GM08714 (cell line): Measurements from ENCODE around the gene FPR2.
"Not testable (repeated sequence)": the region's sequence is repeated elsewhere in the genome, so short reads cannot be mapped to it uniquely, and the experiment has no call there.

Experiments used
- H3K4me3 ChIP-seq: fragments of 200-500 bp; sonication (Bioruptor generic); 2 replicates; pipeline ENCODE4 v1.5.1; 2014; ENCODE audit warnings: mild to moderate bottlenecking, low read length, inconsistent platforms
- ZNF274 ChIP-seq: IDR thresholded peaks from 2 replicates; pipeline ENCODE4 v1.6.1; 2012; ENCODE audit warnings: mild to moderate bottlenecking, low read depth, low read length

The FPR2 gene

DNA sequence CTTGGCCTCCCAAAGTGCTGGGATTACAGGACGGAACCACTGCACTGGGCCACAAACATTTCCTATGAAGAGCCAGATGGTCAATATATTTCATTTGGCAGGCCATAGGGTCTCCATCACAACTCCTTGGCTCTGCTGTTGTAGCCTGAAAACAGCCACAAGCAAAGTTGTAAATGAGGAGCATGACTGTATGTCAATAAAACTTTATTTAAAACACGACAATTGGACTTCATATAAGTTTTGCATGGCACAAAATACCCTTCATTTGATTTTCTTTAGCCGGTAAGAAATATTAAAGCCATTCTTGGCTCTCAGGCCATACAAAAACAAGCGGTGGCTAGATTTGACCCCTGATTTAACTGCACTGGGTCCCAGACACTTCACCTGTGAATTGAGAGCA is 6.2 kb upstream of the FPR2 start:
- TF ChIP-seq ZNF274: no peak
- no peak overlapping the region for H3K4me3 ChIP-seq

DNA sequence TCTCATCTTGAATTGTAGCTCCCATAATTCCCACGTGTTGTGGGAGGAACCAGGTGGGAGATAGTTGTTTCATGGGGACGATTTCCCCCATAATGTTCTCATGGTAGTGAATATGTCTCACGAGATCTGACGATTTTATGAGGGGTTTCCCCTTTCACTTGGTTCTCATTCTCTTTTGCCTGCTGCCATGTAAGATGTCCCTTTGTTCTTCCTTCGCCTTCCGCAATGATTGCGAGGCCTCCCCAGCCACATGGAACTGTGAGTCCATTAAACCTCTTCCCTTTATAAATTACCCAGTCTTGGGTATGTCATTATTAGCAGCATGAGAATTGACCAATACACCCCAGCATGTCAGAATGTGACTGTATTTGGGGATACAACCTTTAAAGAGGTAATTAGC is 5.4 kb upstream of the FPR2 start:
- no peak for TF ChIP-seq ZNF274
- H3K4me3 ChIP-seq: no peak overlapping the region

DNA sequence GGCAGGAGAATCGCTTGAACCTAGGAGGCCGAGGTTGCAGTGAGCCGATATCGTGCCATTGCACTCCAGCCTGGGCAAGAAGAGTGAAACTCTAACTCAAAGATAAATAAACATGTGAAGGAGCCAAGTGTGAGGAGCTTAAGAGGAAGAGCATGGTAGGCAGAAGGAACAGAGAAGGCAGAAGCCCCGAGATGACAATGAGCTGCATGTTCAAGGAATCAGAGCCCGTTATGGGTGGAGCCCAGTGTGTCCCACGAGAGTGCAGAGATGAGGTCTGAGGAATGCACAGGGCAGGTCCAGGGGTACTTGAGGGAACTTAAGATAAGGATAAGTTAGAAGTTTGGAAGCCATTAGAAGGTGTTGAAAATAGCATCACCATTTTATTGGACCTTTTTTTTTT is 716 bp downstream of the FPR2 start:
- TF ChIP-seq ZNF274: no peak
- H3K4me3 ChIP-seq: no peak overlapping the region

DNA sequence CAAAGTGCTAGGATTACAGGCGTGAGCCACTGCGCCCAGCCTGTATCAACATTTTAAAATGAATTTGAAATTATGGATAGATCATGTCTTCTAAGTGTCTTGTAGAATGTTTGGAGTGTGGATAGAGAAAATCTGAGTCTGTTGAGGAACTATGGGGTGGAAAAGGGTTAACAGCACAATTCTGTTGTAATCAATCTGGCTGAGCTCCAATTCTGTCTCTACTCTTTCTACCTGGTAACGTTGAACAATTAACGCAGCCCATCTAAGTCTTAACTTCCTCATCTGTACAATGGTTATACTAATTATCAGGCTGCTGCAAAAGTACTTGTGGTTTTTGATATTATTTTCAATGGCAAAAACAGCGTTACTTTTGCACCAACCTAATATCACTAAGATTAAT is 4.1 kb downstream of the FPR2 start:
- H3K4me3 ChIP-seq: no peak overlapping the region
- TF ChIP-seq ZNF274: no peak

DNA sequence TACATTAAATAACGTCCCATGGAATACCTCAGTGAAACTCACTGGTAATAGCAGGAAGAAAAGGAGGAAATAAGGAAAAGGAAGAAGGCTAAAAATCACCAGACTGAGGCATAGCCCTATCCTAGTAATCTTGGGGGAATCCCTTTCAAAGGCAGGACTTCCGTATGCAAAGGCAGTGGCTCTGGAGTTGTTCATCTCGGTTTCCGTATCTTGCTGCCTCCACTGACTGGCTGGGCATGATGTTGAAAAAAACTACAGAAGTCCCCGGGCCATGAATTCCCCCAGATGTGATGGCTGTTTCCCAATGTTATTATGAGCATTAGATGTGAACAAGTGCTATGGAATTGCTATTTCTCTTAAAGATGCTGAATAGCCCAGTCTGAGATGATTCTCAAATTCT is 5.5 kb downstream of the FPR2 start:
- no peak for TF ChIP-seq ZNF274

DNA sequence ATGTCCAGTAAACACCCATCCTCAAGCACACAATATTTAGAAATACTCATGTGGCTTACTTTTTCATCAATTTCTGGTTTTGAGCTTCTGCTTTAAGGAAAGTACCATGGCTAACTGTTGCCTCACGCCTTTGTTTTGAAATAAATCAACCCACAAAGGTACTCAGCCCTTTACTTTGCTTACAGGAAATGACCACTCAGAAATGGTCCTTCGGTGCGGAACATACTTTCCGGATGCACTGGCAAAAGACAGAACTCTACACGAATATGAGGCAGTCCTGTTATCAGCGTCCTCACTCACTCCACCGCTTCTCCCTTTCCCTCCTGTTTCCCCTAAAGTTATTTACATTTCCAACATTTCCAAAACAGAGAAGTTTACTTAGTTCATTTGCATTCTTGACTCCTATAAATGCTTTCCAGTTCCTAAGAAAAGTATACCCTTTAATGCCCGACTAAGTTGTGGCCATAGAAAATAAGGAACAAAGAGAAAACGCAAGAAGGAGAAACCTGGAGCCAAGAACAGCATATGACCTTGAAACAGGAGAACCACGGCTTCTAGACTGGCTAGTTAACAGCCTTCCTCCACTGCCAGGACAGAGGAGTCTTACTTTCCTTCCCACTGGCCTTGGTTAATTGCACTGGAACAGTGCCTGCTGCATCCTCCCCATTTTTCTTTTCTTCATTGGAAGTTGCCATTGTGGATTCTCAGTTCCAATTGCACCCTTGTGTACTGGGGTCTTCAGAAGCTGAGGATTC is 10.6 kb downstream of the FPR2 start:
- no peak for TF ChIP-seq ZNF274
- H3K4me3 ChIP-seq: no peak overlapping the region

More for the DNA sequence above, 5.5 kb downstream of the FPR2 start:
- no peak overlapping the region for H3K4me3 ChIP-seq

DNA sequence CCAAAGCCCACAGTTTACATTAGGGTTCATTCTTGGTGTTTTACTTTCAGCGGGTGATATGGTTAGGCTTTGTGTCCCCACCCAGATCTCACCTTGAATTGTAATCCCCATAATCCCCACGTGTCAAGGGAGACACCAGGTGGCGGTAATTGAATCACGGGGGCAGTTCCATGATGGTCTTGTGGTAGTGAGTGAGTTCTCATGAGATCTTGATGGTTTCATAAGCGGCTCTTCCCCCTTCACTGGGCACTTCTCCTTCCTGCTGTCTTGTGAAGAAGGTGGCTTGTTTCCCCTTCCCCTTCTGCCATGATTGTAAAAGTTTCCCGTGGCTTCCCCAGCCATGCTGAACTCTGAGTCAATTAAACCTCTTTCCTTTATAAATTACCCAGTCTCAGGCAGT is 12.0 kb downstream of the FPR2 start:
- no peak for TF ChIP-seq ZNF274

DNA sequence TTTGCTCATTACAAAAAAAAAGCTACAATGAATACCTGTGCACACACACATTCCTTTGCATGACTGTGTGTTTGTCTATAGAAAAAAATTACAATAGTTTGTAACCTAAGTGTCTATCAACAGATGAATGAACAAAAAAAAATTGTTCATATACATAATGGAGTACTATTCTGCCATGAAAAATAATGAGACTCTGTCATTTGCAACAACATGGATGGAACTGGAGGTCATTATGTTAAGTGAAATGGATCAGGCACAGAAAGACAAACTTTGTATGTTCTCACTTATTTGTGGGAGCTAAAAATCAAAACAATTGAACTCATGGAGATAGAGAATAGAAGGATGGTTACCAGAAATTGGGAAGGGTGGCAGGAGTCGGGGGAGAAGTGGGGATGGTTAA is 15.6 kb downstream of the FPR2 start:
- H3K4me3 ChIP-seq: not testable (repeated sequence)

More for the DNA sequence above, 12.0 kb downstream of the FPR2 start:
- H3K4me3 ChIP-seq: no peak overlapping the region

DNA sequence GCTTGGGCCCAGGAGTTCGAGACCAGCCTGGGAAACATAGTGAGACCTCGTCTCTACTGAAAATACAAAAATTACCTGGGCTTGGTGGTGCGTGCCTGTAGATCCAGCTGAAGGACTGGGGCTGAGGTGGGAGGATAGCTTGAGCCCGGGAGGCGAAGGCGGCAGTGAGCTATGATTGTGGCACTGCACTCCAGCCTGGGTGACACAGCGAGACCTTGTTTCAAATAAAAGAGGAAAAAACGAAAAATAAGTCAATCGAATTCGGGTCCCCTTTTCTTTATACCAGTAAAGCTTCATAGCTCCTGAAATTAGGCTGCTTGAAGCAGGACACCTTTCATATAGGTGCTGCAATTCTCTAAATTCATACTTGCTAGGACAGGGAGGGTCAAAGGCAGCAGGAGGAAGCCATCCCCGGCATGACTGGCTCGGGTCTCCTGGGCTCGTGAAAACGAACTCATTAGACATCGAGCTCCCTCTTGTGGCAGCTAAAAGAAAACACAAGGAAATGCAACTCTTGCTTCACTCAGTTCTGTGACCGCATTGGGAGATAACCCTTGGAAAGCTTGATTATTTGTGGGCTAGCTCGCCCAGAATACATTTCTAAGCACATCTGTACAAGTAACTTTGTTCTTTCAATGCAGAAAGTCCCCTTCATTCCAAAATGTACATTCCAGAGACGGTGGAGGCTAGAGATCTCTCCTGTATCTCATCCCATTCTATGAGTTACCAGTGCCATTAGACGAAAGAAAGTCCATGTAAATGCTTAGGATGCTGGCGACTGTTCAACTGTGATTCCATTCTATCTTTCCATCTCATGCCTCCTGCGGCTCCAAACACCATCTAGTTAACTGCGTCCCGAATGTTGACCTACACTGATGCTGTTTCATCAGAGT is 16.8 kb downstream of the FPR2 start:
- no peak overlapping the region for H3K4me3 ChIP-seq
- no peak for TF ChIP-seq ZNF274

DNA sequence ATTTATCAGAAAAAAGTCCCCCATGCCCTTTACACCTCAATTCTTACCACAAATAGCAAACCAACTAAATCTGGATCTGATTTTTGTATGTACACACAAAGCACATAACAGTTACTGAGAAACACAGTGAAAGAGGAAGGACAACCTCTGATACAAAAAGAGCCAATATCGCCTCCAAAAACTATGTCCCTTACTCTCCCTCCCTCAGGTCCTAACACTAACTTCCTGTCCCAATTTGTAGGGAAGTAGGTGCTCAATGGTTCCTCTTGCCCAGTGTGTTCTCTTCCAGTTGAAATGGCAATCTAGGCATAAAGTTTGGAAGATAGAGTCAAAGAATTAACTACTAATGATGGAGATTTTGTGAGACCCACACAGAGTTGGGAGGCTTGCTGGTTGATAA is 18.2 kb downstream of the FPR2 start:
- no peak overlapping the region for H3K4me3 ChIP-seq
- TF ChIP-seq ZNF274: no peak

DNA sequence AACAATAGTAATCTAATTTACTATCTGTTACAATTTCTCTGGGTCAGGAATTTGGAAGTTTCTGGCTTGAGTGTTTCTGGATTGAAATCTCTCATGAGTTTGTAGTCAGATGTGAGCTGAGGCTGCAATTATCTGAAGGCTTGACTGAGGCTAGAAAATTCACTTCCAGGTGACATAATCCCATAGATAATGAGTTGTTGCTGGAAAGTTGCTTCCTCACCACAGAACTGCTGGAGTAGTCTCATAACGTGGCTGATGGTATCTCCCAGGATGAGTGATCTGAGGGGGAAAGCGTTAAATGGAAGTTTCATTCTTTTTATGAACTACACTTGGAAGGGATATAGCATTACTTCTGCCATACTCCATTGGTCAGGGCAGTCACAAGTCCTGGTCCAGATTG is 18.7 kb downstream of the FPR2 start:
- no peak overlapping the region for H3K4me3 ChIP-seq
- TF ChIP-seq ZNF274: no peak

DNA sequence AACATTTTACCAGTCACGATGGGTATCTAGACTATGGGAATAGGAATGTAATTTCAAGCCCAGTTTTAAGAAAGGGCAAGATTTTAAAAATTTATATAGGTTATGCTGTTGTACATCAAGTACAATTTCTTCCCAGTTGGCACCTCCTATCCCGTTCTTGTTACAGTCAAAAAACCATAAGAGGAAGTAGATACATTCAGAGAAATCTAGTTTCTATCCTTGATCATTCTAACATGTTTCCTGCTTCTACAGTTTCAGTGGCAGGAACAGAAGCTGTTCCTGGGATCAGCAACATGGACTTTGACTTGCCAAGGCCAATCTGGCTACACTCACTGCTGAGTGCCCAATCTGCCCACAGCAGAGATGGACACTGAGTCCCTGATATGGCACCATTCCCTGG is 19.3 kb downstream of the FPR2 start:
- TF ChIP-seq ZNF274: no peak
- no peak overlapping the region for H3K4me3 ChIP-seq

DNA sequence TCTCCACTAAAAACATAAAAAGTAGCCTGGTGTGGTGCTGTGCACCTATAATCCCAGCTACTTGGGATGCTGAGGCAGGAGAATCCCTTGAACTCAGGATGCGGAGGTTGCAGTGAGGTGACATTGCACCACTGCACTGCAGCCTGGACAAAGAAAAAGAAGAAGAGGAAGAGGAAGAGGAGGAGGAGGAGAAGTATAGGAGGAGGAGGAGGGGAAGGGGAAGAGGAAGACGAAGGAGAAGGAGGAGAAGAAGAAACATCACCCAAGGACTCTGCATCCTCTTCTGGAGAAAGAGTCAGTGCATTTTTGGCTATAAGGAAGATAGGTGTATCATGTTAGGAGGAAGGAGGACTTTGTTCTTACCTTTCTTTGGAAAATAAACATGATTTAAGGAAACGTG is 21.0 kb downstream of the FPR2 start:
- TF ChIP-seq ZNF274: no peak
- no peak overlapping the region for H3K4me3 ChIP-seq

DNA sequence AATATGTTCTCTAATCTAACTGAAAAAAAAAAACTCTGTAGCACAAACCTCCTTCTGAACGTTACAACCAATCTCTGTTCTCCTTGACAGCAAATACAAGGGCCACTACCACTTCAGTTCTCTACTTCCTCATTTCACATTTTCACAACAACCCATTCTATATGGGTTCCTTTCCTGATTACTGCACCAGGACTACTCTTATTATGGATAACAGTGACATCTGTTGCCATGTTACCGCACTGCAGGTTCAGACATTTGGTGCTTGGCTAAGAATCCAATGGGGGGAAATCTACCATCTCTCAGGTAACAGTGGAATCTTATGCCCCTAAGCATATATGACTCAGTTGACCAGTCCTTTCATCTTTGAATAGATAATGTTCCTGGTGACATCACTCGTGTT is 22.4 kb downstream of the FPR2 start:
- H3K4me3 ChIP-seq: no peak overlapping the region
- TF ChIP-seq ZNF274: no peak

DNA sequence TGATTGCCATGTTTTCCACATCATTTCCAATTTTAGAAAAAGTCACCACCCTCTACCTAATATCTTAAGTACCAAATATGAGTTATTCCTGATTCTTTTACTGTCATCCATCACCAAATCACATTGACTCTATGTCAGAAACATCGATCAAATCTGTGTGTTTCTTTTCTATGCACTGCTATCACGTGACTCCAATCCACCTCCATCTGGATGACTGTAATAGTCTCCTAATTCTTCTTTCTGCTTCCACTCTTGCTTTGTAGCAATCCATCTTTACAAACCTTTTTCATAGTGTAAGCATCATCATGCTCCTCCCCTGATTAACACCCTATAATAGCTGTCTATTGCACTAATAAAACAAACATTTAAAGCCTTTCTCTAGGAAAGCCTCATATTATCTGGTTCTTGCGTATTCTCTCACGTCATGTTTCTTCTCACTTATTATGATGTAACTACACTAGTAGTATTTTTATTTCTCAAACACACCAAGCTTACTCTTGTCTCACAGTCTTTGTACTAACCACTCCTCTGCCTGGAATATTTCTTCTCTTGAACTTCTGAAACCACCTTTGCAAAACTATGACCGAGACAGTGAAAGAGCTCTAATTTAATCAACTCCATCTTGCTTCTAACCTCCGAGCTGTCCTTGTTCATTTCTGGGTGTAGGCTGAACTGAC is 23.3 kb downstream of the FPR2 start:
- no peak overlapping the region for H3K4me3 ChIP-seq
- no peak for TF ChIP-seq ZNF274
